A172 (cell line): ENCODE measurements around the gene HOXB5. TPM values are rescaled to one million over a fixed set of nuclear protein-coding genes. Genes with fewer than 3 reads are reported as not detected.
A peak's percentile ranks its signal among the peaks of the same experiment; 100 is the strongest.

Source experiments
- DNase-seq: peaks from one replicate; pipeline ENCODE4 v3.0.0-alpha.2; 2015; ENCODE audit warnings: low spot score
- total RNA-seq: library from RNA; depleted of rRNA; stranded (reverse); fragments of >200 nt; shearing (Covaris generic); gene quantifications from 2 replicates; pipeline ENCODE4 v1.2.3, GENCODE V29; 2014

The HOXB5 gene
- total RNA-seq, 1 experiment from 2014 or later, result 2.4 TPM

- peak; percentile 50 for DNase-seq
Measured at GRCh38 chr17:48616717-48617470, 23.3 kb upstream of the HOXB5 start.

GRCh38 chr17:48615963-48616716 lies 22.6 kb upstream of the HOXB5 start:
- peak; percentile 52 for DNase-seq

GRCh38 chr17:48615047-48615962 lies 21.7 kb upstream of the HOXB5 start, which contains the start of gene HOXB8:
Gene HOXB8, minus strand, starts transcription at chr17:48615292. Its CDS starts 588 bp downstream, at chr17:48614704.
- peak; percentile 87 for DNase-seq

- peak; percentile 17 for DNase-seq
Measured at GRCh38 chr17:48613862-48614694, 20.5 kb upstream of the HOXB5 start.

- peak; percentile 41 for DNase-seq
Measured at GRCh38 chr17:48612854-48613691, 19.5 kb upstream of the HOXB5 start.

GRCh38 chr17:48612456-48612853 lies 18.9 kb upstream of the HOXB5 start:
- peak; percentile 31 for DNase-seq

GRCh38 chr17:48611681-48612455 lies 18.3 kb upstream of the HOXB5 start:
- peak; percentile 60 for DNase-seq

- DNase-seq, result peak; percentile 34
Measured at GRCh38 chr17:48611213-48611612, 17.6 kb upstream of the HOXB5 start.

- peak; percentile 65 for DNase-seq
Measured at GRCh38 chr17:48610282-48611211, 17.0 kb upstream of the HOXB5 start, which contains the start of gene HOXB7. Gene HOXB7, minus strand, starts transcription at chr17:48611017. Its CDS starts 99 bp downstream, at chr17:48610918.

- DNase-seq, result peak; percentile 8
Measured at GRCh38 chr17:48609759-48610281, 16.2 kb upstream of the HOXB5 start.

- DNase-seq, result peak; percentile 14
Measured at GRCh38 chr17:48609033-48609432, 15.5 kb upstream of the HOXB5 start.

- DNase-seq, result no peak
Measured at GRCh38 chr17:48608494-48608834, 14.9 kb upstream of the HOXB5 start.

- no peak for DNase-seq
Measured at GRCh38 chr17:48606892-48607614, 13.5 kb upstream of the HOXB5 start.

- no peak for DNase-seq
Measured at GRCh38 chr17:48605991-48606891, 12.7 kb upstream of the HOXB5 start.

GRCh38 chr17:48605409-48605919 lies 11.9 kb upstream of the HOXB5 start:
- peak; percentile 82 for DNase-seq
